ENCODE data around the gene PISD.
"Not testable (repeated sequence)": the region's sequence is repeated elsewhere in the genome, so short reads cannot be mapped to it uniquely, and the experiment has no call there.

Gene PISD

DNA sequence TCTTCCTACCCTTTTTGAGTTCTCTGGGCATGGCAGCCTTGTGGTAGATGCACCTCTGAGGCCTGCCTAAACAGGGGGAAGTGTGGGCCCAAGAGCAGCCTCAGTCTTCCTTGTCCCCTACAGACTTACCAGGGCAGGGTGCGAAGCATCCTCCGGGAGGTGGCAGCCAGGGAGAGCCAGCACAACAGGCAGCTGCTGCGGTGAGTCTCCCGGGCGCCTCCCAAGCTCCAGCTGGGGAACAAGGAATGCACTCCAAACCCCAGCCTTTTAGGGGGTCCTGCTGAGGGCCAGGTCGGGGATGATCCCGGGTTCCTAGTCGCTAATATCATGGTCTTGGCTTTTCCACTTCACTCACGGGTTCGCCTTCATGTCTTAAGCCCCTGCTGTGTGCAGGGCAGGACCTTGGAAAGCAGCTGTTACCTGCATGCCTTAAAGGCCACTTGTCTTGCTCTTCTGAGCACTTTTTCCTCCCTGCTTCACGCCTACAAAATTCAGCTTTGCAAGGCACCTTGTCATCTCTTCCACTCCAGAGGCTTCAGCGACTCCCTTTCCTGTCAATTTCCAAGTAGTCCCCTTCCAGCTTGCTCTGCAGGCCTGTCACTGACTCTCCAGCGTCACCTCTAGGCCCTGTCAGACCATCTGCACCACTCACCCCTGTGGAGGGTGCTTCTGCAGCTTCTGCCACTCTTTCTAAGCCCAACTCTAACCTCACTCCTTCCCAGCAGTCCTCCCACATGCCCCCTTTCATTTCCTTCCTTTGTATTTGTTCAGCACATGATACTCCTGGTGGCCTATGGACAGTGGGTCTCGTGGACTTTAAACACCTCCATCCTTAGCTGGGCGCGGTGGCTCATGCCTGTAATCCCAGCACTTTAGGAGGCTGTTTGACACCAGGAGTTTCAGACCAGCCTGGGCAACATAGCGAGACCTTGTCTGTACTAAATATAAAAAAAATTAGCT is 57.0 kb downstream of the PISD start:
- no peak for DNase-seq

DNA sequence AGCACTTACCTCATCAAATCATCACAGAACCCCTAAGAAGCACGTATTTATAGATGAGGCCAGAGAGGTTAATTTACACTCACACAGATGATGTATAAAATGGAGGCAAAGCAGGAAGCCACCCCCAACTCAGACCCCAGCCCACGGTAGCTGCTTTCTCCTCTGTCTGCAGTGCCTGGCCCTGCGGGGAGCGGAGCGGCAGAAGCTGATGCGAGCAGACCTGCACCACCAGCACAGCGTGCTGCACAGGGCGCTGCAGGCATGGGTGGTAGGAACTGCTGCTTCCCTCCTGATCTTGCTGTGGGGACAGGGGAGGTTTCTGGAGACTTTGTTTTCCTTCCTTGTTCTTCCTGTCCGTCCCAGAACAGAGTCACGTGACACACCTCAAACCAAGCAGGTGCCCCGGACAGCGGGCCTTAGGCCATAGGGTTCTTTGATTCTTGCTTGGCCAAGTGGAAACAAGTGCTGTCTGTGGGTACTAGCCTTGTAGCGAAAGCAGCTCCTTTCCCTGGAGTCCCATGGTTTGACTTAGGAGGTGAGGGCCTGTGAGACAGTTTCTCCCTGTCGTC is 57.8 kb downstream of the PISD start:
- no peak for DNase-seq

DNA sequence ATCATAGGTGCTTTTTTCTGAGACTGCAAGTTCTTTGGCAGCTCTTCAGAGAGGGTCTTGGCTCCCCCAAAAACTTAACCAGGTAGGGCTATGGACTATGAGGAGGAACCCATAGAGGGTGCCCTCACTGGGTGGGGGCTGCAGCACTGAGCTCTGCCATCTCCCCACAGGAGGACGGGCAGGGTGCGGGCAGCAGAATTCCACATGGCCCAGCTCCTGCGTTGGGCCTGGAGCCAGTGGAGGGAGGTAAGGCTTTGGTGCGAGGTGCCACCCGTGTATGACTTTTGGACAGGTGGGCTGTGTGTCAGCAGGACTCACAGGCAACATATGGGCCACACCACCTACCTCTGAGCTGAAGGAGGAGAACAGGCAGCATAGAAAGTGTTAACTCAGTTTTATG is 58.4 kb downstream of the PISD start:
- no peak for DNase-seq

DNA sequence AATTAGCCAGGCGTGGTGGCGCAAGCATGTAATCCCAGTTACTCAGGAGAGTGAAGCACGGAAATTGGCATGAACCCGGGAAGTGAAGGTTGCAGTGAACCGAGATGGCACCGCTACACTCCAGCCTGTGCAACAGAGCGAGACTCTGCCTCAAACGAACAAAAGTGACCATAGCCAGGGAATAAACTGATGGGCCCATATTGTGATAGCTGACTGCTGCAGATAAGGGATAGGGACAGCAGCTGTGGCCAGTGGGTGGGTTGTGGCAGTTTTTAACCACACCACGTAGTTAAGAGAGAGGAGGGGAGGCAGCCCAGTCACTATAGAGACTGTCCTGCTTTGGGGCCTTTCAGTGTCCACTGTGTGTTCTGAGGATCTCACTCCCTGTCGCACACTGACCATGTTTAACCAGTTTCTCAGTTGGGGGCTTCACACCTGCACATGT is 58.9 kb downstream of the PISD start:
- DNase-seq: no peak

DNA sequence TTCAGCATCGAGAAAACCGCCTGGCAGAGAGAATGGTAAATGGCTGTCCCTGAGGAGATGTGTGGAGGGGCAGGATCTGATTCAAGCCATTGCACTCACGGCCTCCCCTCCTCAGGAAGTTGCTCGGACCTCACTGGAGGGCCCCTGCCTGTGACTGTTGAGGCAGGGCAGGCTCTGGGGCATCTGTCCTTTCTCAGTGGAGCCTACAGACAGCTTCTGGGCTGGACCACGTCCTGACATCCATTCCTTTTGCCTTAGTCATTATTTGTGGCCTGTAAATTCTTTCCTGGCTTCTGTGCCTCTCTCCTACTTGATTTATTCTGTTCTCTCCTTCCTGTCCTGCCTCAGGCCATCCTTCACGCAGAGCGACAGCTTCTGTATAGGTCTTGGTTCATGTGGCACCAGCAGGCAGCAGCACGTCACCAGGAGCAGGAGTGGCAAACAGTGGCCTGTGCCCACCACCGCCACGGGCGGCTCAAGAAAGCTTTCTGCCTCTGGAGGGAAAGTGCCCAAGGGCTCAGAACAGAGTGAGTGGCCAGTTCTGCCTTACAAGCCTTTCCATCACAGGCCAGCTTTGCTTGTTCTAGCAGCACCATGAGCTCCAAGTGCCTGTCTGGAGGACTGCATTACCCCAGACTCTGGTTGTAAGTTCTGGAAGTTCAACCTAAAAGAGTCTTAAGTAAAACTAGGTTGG is 59.6 kb downstream of the PISD start:
- DNase-seq: no peak

DNA sequence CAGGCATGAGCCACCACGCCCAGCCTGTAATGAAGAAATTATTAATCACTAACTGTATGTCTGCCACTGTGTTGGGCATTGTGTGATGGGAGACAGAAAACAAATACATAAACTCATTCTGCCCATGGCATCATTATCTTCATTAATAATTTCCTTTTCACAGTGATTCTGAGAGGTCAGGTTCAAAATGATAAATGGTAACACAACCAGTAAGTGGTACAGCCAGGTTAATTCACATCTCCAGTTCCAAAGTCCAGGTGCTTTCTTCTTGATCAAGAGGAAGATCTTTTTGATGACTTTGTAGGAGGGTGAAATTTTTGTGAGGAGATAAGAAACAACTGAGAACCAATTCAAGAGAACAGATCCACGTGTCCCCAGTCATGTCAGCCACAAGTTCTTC is 66.7 kb downstream of the PISD start:
- DNase-seq: no peak

DNA sequence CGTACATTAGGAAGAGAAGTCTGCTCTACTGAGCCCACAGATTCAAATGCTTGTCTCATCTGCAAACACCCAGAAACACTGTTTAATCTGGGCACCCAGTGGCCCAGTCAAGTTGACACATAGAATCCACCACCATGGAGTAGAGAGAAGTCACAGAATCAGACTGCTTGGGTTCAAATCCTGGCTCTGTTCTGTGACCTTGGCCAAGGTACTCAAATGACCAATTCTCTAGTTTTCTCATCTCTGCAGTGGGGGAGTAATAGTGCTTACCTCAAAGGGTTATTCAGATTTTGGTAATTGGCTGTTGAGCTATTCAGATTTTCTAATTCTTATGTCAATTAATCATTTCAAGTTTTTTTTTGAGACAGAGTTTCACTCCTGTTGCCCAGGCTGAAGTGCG is 71.9 kb downstream of the PISD start:
- not testable (repeated sequence) for DNase-seq

DNA sequence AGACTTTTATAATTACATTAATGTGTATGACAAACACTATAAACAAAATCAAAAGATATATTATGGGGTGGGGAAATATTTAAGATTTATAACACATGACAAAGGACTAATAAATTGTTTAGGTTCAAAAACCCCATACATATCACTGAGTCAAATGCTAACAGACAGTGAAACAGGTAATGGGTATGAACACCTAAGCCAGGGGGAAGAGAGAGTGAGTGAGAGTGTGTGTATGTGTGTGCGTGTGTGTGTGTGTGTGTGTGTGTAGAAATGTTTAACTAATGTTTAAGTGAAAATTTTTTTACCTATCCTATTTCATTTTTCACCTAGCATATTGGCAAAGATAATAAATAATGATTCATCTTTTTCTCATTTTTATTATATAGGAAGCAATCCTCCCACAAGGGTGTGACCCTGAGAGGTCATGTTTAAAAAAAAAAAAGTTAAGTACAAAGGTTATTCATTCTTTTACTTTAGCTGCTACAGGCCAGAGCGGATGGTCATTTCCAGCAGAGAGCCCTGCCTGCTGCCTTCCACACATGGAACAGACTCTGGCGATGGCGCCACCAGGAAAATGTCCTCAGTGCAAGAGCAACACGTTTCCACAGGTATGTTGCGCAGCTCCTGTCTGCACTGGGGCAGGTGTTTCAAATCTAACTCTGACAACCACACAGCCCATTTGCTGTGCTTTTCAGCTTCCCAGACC is 72.9 kb downstream of the PISD start:
- no peak for DNase-seq

DNA sequence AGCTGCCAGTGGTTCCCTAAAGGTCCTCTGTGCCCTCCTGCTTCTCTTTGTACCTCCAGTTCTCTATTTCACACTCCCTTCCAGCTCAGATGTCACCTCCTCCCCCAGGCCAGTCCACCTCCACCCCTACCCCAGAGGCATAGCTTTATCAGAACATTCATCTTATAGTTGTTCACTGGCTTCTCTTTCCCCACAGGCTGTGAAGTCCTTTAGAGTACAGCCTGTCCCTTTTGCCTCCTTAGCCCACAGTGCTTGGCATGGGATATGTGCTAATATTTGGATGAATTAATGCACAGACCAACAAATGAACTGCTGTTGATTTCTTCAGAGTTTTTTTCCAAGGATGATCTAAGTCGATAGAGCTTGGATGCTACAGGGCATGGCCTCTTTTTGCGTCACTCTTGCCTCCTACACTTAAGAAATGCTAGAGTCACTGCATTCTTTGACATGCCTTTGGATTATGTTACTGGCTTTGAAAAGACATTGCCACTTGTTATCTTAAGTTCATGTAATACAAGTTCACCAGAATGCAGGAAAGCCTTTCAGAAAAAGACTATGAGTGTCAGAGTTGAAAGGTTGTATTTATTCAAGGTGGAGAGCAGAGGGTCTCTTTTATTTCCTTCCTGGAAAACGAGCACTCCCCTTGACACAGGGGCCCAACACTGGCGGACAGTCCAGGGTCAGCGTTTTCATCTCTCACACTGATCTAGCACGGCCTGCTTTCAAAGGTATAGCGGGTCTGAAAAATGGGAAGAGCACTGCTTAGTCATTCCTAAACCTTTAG is 75.7 kb downstream of the PISD start:
- no peak for DNase-seq

DNA sequence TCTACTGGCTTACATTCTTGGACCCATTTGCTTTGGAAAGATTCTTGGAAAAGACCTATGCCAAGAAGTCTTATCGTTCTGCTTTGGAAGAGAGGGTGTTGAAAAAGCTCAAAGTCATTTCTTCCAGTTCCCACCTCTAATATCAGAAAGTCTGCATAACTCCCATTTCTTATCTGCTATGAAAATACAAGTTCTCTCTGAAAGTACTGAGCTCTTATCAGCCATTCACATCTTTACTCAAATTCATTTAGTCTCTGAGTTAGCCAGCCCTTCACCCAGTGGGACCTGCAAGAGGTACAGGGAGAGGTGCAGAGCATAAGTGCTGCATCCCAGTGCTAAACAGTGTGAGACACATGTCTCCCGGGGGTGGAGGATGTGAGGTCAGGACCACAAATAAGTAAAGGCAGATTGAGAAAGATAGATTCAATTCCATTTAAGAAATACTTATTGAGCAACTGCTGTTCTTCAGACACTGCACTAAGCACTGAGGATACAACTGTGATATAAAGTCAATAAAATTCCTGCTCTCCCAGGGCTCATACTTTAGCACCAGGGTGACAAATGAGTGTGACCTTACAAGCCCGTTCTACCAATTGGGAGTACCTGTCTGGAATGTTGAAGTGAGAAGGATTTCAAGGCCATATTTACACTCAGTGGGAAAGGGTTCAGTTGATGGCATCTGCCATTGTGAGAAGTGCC is 76.7 kb downstream of the PISD start:
- no peak for DNase-seq

DNA sequence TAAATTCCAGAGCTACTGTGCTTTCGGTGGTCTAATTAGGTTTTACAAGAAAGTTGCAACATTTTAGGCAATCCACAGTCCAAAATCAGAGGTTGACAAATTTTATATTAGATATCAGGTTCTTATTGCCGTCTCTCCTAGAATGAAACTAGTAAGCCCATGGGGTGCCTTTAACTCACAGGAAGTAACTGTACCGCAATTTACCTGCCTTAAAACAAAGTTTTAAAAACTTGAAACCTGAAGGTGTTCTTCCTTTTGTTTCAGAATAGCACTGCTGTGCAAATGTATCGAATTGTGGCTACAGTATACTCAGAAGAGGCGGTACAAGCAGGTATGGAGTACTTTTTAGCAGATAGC is 77.2 kb downstream of the PISD start:
- DNase-seq: no peak

DNA sequence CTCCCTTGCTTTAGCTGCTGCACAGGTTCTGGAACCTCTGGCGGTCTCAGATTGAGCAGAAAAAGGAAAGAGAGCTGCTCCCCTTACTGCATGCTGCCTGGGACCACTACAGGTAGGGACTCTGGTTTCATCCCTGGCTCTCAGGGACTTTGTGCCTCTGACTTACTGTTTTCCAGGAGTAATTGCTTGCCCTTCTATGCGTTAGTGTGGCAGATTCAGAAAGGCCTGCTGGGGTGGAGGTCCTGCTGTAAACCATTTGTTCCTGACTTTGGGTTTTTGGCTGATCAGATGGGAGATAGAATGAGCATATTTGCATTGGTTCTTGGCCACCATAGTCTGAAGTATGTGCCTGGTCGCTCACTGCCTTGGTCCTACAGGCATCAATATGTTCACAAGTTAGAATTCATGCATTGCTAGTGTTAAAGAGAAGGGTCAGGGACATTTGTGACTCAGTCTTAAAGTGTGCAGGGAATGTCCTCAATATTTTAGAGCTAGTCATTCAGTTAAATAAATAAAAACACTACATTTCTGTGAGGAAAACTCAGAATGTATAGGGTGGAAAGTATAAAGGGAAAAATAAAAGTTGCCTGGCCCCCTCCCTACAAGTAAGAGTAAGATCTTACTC is 78.0 kb downstream of the PISD start:
- DNase-seq: no peak

DNA sequence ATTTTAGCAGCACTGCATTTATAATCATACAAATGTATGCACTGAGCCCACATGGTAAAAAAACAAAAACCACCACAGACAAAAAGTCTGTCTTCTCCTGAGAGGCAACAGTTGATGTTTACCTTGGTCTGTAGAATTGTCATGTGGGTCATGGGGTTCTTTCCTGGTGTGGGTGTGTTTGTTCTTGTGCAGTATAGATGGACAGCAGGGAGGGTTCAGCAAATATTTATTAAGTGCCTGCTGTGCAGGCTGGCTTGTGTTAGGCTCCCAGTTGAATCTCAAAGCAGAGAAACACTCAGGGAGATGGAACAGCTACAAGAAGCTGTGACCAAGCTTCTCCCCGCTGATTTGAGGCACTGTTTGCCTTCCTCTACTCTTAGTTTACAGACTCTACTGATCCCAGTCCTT is 82.2 kb downstream of the PISD start:
- DNase-seq: no peak

DNA sequence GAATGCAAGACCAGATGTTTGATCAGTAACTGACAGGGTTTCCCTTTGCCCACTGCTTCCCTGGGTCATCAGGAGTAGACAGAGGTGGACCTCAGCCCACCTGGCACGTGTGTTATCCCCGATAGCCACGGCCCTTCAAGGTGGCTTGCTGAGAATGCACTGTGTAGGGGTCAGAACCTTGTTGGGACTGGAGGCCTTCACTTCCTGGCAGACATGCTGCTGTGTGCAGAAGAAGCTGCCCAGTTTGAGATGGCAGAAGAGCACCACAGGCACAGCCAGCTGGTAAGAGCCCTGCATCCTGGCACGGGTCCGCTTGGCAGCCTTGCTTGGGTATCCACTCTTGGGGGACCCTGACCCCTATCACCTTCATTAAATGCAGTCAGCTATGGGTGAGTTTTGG is 83.8 kb downstream of the PISD start:
- DNase-seq: no peak

DNA sequence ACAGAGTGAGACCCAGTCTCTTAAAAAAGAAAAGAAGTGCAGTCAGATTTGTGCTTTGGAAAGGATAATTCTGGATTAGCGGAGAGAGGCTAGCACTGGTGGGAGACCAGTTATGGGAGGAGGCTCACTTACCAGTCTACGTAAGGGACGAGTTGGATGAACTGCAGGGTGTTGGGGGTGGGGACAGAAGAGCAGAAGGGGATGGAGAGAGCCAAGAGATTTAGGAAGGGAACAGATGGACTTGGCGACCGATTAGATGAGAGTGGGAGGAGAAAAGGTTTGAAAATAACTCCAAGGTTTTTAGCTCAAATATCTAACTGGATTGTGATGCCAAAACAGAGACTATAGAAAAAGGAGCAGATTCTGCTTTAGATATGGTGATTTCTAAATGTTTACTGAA is 84.3 kb downstream of the PISD start:
- no peak for DNase-seq

DNA sequence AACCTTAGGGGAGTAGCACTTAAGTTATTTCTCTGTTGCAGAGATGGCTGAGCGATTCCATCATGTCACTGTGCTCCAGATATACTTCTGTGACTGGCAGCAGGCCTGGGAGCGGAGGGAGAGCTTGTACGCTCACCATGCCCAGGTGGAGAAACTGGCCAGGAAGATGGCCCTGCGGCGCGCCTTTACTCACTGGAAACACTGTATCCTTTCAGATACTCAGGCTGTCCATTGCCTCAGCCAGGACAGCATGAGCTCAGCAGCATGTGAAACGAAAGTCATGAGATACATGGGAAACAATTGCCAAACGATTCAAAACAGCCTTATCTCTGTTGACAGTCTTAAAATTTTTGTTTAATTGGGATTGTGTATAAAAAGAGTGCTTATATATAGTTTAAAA is 86.8 kb downstream of the PISD start:
- DNase-seq: no peak

DNA sequence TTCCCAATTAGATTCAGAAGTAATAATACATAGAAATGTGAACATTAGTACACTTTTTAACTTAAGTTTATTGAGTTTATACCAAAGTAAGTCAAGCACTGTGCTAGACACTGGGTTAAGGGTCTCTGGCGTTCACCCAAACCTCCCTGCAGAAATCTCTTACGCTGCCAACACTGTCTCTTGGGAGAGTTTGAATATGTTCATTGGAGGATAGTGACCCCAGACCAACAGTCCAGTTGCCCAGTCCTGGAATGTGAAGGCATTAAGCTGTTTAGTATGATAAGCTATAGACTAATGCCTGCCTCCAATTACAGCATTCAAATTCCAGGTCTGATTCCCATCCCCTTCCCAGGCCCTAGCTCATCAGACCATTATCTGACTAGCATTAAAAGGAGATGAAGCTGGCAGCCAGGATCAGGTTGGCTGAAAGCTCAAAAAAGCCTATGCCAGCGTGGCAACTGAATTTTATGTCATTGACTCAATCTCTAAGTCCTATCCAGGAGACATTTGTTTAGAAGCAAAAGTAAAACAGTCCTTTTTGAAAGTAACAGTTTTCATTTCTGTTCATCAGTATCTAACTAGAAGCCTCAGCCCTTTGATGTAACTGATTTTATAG is 87.9 kb downstream of the PISD start:
- no peak for DNase-seq

DNA sequence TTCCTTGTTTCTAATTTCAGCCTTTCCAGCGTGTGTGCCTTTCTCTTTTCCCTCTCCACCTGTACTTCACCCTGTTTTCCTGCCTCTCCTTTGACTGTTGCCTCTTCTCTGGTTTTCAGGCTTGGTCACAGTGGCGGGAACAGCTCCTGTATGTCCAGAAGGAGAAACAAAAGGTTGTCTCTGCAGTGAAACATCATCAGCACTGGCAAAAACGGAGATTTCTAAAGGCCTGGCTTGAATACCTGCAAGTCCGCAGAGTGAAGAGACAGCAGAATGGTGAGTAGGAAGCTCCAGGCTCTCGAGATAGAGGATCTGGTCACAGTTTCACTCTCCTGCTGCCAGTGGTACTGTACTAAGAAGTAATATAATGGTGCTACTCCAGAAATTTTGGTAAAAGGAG is 89.1 kb downstream of the PISD start:
- DNase-seq: no peak

DNA sequence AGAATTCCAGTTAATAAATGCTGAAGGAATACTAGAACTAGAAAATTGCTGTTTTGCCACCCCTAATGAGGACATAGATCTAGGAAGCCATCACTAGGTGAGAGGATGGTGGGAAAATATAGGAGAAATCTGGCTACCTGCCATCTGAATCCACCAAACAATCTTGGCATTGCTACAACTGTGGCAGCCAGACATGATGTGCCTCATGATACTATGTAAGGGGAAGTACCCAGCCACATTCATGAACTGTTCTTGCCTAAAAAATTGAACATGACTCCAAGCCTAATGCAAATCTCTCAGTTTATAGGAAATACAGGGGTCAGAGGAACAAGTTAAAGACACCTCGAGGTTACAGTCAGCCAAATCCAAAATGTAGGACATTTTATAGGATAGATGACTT is 92.9 kb downstream of the PISD start:
- DNase-seq: no peak

All from cortex of kidney (tissue), 1 donor.